Naive B cell (primary cell): ENCODE data around the gene DIS3L2. TPM values are rescaled to one million over a fixed set of nuclear protein-coding genes. Genes with fewer than 3 reads are reported as not detected.
"Not testable (repeated sequence)": the region's sequence is repeated elsewhere in the genome, so short reads cannot be mapped to it uniquely, and the experiment has no call there.

ENCODE experiments used
- ATAC-seq, 2 donors: fragments of 150-1000 bp; cut with Tn5 transposase; 2 replicates each; pipeline ENCODE4 v1.10.0; 2021; ENCODE audit warnings: low read depth in 2 of 2, mild to moderate bottlenecking in 2 of 2, moderate library complexity in 2 of 2
- DNase-seq: peaks from one replicate; pipeline ENCODE4 v3.0.0; 2022
- H3K27ac Mint-ChIP-seq, 6 donors: one replicate each; pipeline ENCODE4 v1.8.0; 2020 to 2022; ENCODE audit warnings: mild to moderate bottlenecking in 6 of 6, mixed read lengths in 6 of 6, moderate library complexity in 5 of 6, inconsistent platforms in 2 of 6
- H3K27me3 Mint-ChIP-seq, 3 donors: one replicate each; pipeline ENCODE4 v1.8.0; 2021 to 2022; ENCODE audit warnings: mixed read lengths in 3 of 3, mild to moderate bottlenecking in 1 of 3
- H3K36me3 Mint-ChIP-seq, 2 donors: one replicate each; pipeline ENCODE4 v1.8.0; 2020 to 2022; ENCODE audit warnings: mixed read lengths in 2 of 2, inconsistent platforms in 1 of 2, mild to moderate bottlenecking in 1 of 2
- H3K4me1 Mint-ChIP-seq, 3 donors: one replicate each; pipeline ENCODE4 v1.8.0; 2020 to 2022; ENCODE audit warnings: mixed read lengths in 3 of 3, inconsistent platforms in 1 of 3, mild to moderate bottlenecking in 1 of 3, moderate library complexity in 1 of 3
- H3K4me3 Mint-ChIP-seq, 8 donors: one replicate each; pipeline ENCODE4 v1.8.0; 2020 to 2022; ENCODE audit warnings: mild to moderate bottlenecking in 8 of 8, mixed read lengths in 8 of 8, moderate library complexity in 8 of 8, inconsistent platforms in 2 of 8
- H3K9me3 Mint-ChIP-seq, 7 donors: one replicate each; pipeline ENCODE4 v1.8.0; 2020 to 2022; ENCODE audit warnings: mixed read lengths in 7 of 7, mild to moderate bottlenecking in 5 of 7, inconsistent platforms in 2 of 7, moderate library complexity in 1 of 7
- polyA plus RNA-seq, 6 donors: library from polyadenylated mRNA; unstranded; fragments of 300-500 nt; fragmentation: Illumina TruSeq; gene quantifications; one replicate each; pipeline ENCODE4 v1.2.3, GENCODE V29; 2021; ENCODE audit warnings: low read depth in 6 of 6

DIS3L2 gene
- polyA plus RNA-seq, 6 donors from 2014 or later, result 6.0 to 29.0 (median 17.6) TPM

DNA sequence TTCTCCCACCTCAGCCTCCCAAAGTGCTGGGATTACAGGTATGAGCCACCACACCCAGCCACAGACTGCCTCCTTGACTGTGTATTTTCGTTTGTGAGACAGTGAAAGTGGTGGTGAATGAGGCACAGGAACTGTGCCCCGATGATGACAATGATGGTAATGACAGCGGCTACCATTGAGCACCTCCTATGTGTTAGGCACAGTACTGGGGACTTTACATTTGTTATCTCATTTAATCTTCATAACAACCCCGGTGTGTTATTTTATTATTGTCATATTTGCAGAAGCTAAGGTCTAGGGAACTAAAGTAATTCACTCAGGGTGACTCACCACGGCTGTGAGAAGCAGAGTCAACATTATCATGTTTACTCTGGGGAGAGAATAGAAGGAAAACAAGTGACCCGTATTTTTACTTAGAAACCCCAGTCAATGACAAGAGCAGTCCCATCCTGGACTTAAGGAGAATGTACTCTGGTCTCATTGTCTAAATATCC is 339.4 kb downstream of the DIS3L2 start:
- Mint-ChIP-seq H3K9me3 (peaks cover 0 to 2% (median 0%) of the 10 kb centered on the region in 7 donors), H3K27me3 (no peaks in the 10 kb centered on the region), H3K4me1 (peaks cover 0 to 7% (median 0%) of the 10 kb centered on the region in 3 donors), H3K4me3 (no peak overlapping the region), H3K36me3 (peaks cover 32 to 44% of the 10 kb centered on the region in 2 donors), H3K27ac (peak overlapping the region in 1 of 6 donors; percentile 9)
- no peak for ATAC-seq
- no peak for DNase-seq

- Mint-ChIP-seq H3K4me3 (no peak overlapping the region), H3K27me3 (no peaks in the 10 kb centered on the region), H3K9me3 (peaks cover 0 to 2% (median 0%) of the 10 kb centered on the region in 7 donors), H3K4me1 (peaks cover 0 to 3% (median 0%) of the 10 kb centered on the region in 3 donors), H3K27ac (no peak overlapping the region), H3K36me3 (peaks cover 49 to 50% of the 10 kb centered on the region in 2 donors)
- DNase-seq, result no peak
- ATAC-seq, result no peak
Observed at GRCh38 chr2:232304236-232304635, 342.7 kb downstream of the DIS3L2 start.

DNA sequence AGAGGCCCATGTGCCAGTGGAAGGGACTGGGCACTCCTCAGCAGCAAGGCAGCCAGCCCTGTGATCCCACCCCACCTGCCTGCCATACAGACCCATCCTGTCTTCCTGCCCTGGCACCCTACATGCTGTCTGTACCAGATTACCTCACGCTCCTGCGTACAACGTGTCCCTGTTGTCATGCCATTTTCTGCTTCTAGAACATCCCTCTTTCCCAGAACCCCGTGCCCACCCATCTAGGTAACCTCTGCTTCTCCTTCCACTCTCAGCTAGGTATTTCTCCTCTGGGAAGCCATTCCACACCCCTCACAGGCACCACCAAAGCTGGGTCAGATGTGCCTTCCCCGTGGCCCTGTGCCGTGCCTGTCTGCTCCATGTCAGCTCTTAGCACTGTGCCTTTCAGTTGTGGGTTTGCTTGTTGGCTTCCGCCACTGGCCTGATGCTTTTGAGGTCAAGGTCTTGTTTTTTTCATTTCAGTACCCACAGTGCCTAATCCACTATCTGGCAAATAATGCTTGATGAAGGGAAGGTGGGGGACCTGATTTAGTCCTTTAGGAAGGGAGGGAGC is 345.3 kb downstream of the DIS3L2 start:
- no peak overlapping the region for H3K4me3 Mint-ChIP-seq
- peaks cover 0 to 3% (median 0%) of the 10 kb centered on the region in 3 donors for H3K4me1 Mint-ChIP-seq
- H3K27ac Mint-ChIP-seq, result peak overlapping the region in 1 of 6 donors; percentile 17
- no peaks in the 10 kb centered on the region for H3K27me3 Mint-ChIP-seq
- peaks cover 34 to 43% of the 10 kb centered on the region in 2 donors for H3K36me3 Mint-ChIP-seq
- H3K9me3 Mint-ChIP-seq, result peaks cover 0 to 4% (median 2%) of the 10 kb centered on the region in 7 donors
- DNase-seq, result no peak
- no peak for ATAC-seq

GRCh38 chr2:232307854-232308253 is 346.3 kb downstream of the DIS3L2 start:
- peaks cover 41 to 52% of the 10 kb centered on the region in 2 donors for H3K36me3 Mint-ChIP-seq
- no peak for ATAC-seq
- H3K4me1 Mint-ChIP-seq, result peaks cover 0 to 3% (median 0%) of the 10 kb centered on the region in 3 donors
- H3K4me3 Mint-ChIP-seq, result no peak overlapping the region
- no peaks in the 10 kb centered on the region for H3K27me3 Mint-ChIP-seq
- DNase-seq, result no peak
- peaks cover 0 to 14% (median 12%) of the 10 kb centered on the region in 7 donors for H3K9me3 Mint-ChIP-seq
- no peak overlapping the region for H3K27ac Mint-ChIP-seq

DNA sequence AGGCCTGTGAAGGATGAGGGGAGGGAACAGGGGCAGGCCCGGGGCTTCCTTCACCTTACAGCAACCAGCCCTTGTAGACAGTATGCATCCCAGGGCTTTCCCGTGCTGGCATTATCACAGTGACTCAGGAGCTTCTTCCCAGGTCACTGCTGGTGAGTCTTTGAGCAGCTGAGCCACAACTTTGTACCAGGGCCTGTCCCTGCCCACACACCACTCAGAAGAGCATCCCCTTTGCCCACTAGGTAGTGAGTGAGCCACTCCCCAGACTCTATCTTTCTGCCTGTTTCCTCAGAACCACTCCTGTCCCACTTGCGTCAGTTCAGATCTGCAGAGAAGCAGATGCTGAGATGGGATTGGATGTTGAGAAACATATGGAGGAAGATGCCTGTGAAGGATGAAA is 347.5 kb downstream of the DIS3L2 start:
- H3K4me3 Mint-ChIP-seq, result peak overlapping the region in 1 of 8 donors; percentile 56
- H3K36me3 Mint-ChIP-seq, result peaks cover 30 to 52% of the 10 kb centered on the region in 2 donors
- peaks cover 0 to 8% (median 4%) of the 10 kb centered on the region in 3 donors for H3K4me1 Mint-ChIP-seq
- no peaks in the 10 kb centered on the region for H3K27me3 Mint-ChIP-seq
- DNase-seq (no peak), ATAC-seq (no peak)
- peaks cover 0 to 23% (median 20%) of the 10 kb centered on the region in 7 donors for H3K9me3 Mint-ChIP-seq
- peak overlapping the region in 1 of 6 donors; percentile 67 for H3K27ac Mint-ChIP-seq

DNA sequence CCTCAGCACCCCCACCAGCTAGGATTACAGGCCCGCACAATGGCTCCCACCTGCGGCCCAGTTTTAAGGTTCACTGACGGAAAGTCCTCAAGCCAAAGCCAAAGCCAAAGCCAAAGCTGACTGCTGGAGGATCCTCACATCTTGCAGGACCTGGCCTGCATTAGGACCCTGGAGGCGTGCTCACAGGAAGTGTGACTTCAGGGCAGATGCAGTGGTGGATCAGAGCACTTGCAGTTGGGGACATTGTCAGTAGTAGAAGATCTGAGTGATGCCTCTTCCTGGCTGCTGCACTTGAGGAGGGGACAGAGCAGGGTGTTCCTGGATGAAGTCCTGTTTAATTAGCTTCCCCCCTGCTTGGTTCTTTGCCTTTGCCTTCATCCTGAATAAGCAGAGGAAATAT is 348.1 kb downstream of the DIS3L2 start:
- H3K4me3 Mint-ChIP-seq, result no peak overlapping the region

DNA sequence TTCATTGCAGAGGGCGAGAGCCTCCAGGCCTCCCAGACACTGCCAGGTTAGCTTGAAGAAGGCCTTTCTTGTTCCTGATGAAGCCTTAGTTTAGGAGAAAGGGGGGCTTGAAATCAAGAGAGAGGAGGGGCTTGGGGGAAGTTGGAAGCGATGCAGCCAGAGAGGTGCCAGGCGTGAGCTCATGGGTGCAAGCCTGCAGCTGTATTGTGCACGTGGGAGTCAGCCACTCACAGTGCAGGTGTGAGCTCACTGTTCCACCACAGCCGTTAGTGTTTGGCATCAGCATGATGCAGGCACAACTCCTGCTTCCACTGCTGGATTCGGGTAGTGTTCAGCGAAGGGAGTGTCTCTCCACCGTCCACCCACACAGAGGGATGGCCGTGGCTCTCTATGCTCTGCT is 348.6 kb downstream of the DIS3L2 start:
- no peak for ATAC-seq
- Mint-ChIP-seq H3K27ac (no peak overlapping the region), H3K4me3 (peak overlapping the region in 1 of 8 donors; percentile 25), H3K36me3 (peaks cover 21 to 42% of the 10 kb centered on the region in 2 donors), H3K4me1 (peaks cover 10 to 19% (median 11%) of the 10 kb centered on the region in 3 donors), H3K9me3 (peaks cover 0 to 25% (median 20%) of the 10 kb centered on the region in 7 donors), H3K27me3 (no peaks in the 10 kb centered on the region)
- DNase-seq, result no peak

More for the DNA sequence above, 348.1 kb downstream of the DIS3L2 start:
- peaks cover 27 to 46% of the 10 kb centered on the region in 2 donors for H3K36me3 Mint-ChIP-seq
- peaks cover 6 to 14% (median 6%) of the 10 kb centered on the region in 3 donors for H3K4me1 Mint-ChIP-seq
- no peak for ATAC-seq
- peaks cover 0 to 24% (median 20%) of the 10 kb centered on the region in 7 donors for H3K9me3 Mint-ChIP-seq
- H3K27ac Mint-ChIP-seq, result no peak overlapping the region
- no peaks in the 10 kb centered on the region for H3K27me3 Mint-ChIP-seq
- DNase-seq, result no peak

DNA sequence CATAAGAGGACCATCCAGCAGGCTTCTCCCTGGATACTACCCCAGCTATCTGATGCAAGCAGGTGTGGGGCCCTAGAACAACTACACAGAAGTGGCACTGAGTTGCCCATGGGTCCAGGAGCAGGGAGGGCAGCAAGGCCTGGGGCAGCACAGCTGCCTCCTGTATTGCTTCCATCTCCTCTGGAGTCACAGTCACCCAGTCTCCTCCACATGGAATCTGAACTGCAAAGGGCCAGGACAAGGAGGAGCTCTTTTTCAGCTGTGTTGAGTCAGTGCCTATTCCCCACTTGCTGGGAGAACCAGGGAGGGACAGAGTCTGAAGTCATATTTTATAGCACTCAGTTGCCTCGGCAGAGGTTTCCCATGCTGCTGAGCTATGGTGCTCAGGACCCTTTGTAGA is 349.2 kb downstream of the DIS3L2 start:
- H3K9me3 Mint-ChIP-seq, result peaks cover 0 to 25% (median 20%) of the 10 kb centered on the region in 7 donors
- peaks cover 16 to 25% (median 17%) of the 10 kb centered on the region in 3 donors for H3K4me1 Mint-ChIP-seq
- H3K4me3 Mint-ChIP-seq, result no peak overlapping the region
- H3K36me3 Mint-ChIP-seq, result peaks cover 21 to 42% of the 10 kb centered on the region in 2 donors
- no peak for ATAC-seq
- peak overlapping the region in 1 of 6 donors; percentile 70 for H3K27ac Mint-ChIP-seq
- no peaks in the 10 kb centered on the region for H3K27me3 Mint-ChIP-seq
- no peak for DNase-seq

DNA sequence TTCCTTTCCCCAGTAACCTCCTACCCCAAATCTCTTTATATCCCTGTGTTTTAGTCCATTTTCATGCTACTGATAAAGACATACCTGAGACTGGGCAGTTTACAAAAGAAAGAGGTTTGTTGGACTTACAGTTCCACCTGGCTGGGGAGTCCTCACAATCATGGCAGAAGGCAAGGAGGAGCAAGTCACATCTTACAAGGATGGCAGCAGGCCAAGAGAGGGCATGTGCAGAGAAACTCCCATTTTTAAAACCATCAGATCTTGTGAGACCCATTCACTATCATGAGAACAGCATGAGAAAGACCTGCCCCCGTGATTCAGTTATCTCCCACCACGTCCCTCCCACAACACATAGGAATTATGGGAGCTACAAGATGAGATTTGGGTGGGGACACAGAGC is 352.1 kb downstream of the DIS3L2 start:
- DNase-seq, H3K27me3 Mint-ChIP-seq, ATAC-seq: not testable (repeated sequence)
- Mint-ChIP-seq H3K4me3 (peak overlapping the region in 2 of 8 donors; percentile 21 to 42), H3K9me3 (peaks cover 0 to 25% (median 20%) of the 10 kb centered on the region in 7 donors), H3K4me1 (peaks cover 25 to 35% (median 28%) of the 10 kb centered on the region in 3 donors), H3K36me3 (peaks cover 11 to 27% of the 10 kb centered on the region in 2 donors), H3K27ac (peak overlapping the region in 1 of 6 donors; percentile 13)

- Mint-ChIP-seq H3K27me3 (no peaks in the 10 kb centered on the region), H3K4me3 (peak overlapping the region in 7 of 8 donors; percentile 59 to 84 (median 67)), H3K9me3 (peaks cover 0 to 25% (median 20%) of the 10 kb centered on the region in 7 donors), H3K4me1 (peaks cover 25 to 31% (median 28%) of the 10 kb centered on the region in 3 donors), H3K36me3 (peaks cover 11 to 22% of the 10 kb centered on the region in 2 donors), H3K27ac (peak overlapping the region; percentile 61 to 91 (median 78))
- DNase-seq, result peak; percentile 62
- ATAC-seq, result peak; percentile 87 to 89
Observed at GRCh38 chr2:232315049-232315922, 353.8 kb downstream of the DIS3L2 start.

DNA sequence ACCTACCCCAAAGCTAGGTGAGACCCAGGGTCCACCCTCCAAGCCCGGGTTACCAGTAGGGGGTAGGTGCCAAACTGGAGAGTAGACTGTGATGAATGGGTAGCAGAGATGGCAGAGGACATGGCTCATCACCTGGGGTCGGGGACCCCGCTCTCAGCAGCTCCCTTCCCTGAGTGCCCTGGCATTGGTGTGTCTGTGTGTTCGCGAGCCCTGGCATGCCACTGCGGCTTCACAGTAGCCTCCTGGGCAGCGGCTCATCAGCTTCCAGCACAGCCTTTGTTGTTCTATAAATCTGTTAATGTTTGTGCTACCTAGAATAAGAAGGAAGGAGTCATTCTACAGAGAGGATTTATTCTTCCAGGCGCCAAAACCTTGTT is 354.4 kb downstream of the DIS3L2 start:
- Mint-ChIP-seq H3K27me3 (no peaks in the 10 kb centered on the region), H3K4me3 (peak overlapping the region in 7 of 8 donors; percentile 4 to 84 (median 61)), H3K4me1 (peaks cover 25 to 31% (median 28%) of the 10 kb centered on the region in 3 donors), H3K36me3 (peaks cover 11 to 22% of the 10 kb centered on the region in 2 donors), H3K9me3 (peaks cover 0 to 25% (median 20%) of the 10 kb centered on the region in 7 donors), H3K27ac (peak overlapping the region; percentile 61 to 91 (median 78))
- DNase-seq, result no peak
- ATAC-seq, result no peak

- Mint-ChIP-seq H3K9me3 (peaks cover 0 to 24% (median 20%) of the 10 kb centered on the region in 7 donors), H3K4me3 (peak overlapping the region in 2 of 8 donors; percentile 35 to 71), H3K27ac (peak overlapping the region; percentile 36 to 83 (median 73)), H3K36me3 (peaks cover 9 to 20% of the 10 kb centered on the region in 2 donors), H3K27me3 (no peaks in the 10 kb centered on the region), H3K4me1 (peaks cover 25 to 31% (median 28%) of the 10 kb centered on the region in 3 donors)
- ATAC-seq, result no peak
- DNase-seq, result no peak
Observed at GRCh38 chr2:232316461-232317330, 355.2 kb downstream of the DIS3L2 start.
